ENCODE measurements around the gene KIF21B. TPM values are rescaled to one million over a fixed set of nuclear protein-coding genes. Genes with fewer than 3 reads are reported as not detected.

The KIF21B gene, protein sequence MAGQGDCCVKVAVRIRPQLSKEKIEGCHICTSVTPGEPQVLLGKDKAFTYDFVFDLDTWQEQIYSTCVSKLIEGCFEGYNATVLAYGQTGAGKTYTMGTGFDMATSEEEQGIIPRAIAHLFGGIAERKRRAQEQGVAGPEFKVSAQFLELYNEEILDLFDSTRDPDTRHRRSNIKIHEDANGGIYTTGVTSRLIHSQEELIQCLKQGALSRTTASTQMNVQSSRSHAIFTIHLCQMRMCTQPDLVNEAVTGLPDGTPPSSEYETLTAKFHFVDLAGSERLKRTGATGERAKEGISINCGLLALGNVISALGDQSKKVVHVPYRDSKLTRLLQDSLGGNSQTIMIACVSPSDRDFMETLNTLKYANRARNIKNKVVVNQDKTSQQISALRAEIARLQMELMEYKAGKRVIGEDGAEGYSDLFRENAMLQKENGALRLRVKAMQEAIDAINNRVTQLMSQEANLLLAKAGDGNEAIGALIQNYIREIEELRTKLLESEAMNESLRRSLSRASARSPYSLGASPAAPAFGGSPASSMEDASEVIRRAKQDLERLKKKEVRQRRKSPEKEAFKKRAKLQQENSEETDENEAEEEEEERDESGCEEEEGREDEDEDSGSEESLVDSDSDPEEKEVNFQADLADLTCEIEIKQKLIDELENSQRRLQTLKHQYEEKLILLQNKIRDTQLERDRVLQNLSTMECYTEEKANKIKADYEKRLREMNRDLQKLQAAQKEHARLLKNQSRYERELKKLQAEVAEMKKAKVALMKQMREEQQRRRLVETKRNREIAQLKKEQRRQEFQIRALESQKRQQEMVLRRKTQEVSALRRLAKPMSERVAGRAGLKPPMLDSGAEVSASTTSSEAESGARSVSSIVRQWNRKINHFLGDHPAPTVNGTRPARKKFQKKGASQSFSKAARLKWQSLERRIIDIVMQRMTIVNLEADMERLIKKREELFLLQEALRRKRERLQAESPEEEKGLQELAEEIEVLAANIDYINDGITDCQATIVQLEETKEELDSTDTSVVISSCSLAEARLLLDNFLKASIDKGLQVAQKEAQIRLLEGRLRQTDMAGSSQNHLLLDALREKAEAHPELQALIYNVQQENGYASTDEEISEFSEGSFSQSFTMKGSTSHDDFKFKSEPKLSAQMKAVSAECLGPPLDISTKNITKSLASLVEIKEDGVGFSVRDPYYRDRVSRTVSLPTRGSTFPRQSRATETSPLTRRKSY (N-terminal part only)
- total RNA-seq (2014; rRNA removed; shearing (Covaris generic)), result under 0.01 TPM in 1 of 2 replicates, not detected in the other
- polyA plus RNA-seq (2016; fragmentation: Nextera tagmentation; extraction: Ambion mirVana), result 0.03 and 0.04 TPM in 2 replicates

DNA sequence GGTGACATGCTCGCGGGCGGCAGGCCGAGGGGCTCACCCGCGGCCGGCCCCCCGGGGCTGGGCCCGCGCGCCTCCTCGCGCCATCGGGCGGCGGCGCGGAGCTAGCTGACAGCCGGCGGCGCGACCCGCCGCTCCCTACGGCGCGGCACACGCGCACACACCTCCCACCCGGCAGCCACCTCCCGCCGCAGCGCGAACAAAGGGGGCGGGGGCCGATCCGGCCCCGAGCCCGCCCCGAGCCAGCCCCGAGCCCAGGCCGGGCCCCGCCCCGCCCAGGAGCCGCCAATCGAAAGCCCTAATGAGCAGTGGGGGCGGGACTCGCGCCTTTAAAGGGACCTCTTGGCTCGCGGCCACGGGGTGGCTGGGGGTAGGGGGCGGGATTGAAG is at the start of gene KIF21B:
KIF21B (minus strand) TSS at position 198 of the 386 bp plus-strand sequence. CDS start 331 bp downstream, outside the sequence.
- H3F3A ChIP-seq (ENCODE audit: insufficient read depth), result no peaks in the 10 kb centered on the region
- peaks cover 4% of the 10 kb centered on the region; the same call in 1 of the 2 replicates for H3K27me3 ChIP-seq (replicated peaks; ENCODE audit: insufficient read depth)
- DNase-seq, result peak; percentile 66
- peak within 1 kb of the TSS; percentile 58; the same call in 1 of the 2 replicates for H2AFZ ChIP-seq
- WGBS, 2 experiments (ENCODE audit: low coverage in 1 of 2, low lambda C conversion rate in 2 of 2, missing lambda C conversion rate in 2 of 2), result 0 to 3% methylated on average over 4 to 26 of the region's 53 CpGs
- no peak within 1 kb of the TSS for H3K4me2 ChIP-seq (ENCODE audit: unreplicated experiment)
- H3K9me2 ChIP-seq (ENCODE audit: insufficient read depth), result no peaks in the 10 kb centered on the region
- no peak for TF ChIP-seq EZH2 (IDR thresholded peaks at IDR 0.05; ENCODE audit: insufficient read depth, poor library complexity, severe bottlenecking)
- TF ChIP-seq EZH2phosphoT487 (IDR thresholded peaks at IDR 0.05; ENCODE audit: insufficient read depth, low read depth), result no peak
- no peaks in the 10 kb centered on the region for H3K79me2 ChIP-seq (ENCODE audit: insufficient read depth)
- no peaks in the 10 kb centered on the region for H3K9me3 ChIP-seq (ENCODE audit: low read depth)
- no peaks in the 10 kb centered on the region for H4K20me1 ChIP-seq (ENCODE audit: insufficient read depth)
- no peak within 1 kb of the TSS for H3K27ac ChIP-seq
- in situ Hi-C loops (cut with MboI), result no loop called here
- peaks cover 5% of the 10 kb centered on the region; the same call in 1 of the 2 replicates for H3K4me1 ChIP-seq (ENCODE audit: insufficient read depth)
- no peaks in the 10 kb centered on the region for H3K36me3 ChIP-seq (ENCODE audit: low read depth)
- H3K9ac ChIP-seq, result no peak within 1 kb of the TSS
- peak within 1 kb of the TSS; percentile 66 for H3K4me3 ChIP-seq

- Histone ChIP-seq H3K4me2 (ENCODE audit: unreplicated experiment) (no peak overlapping the region), H3F3A (ENCODE audit: insufficient read depth) (no peaks in the 10 kb centered on the region), H3K79me2 (ENCODE audit: insufficient read depth) (no peaks in the 10 kb centered on the region), H4K20me1 (ENCODE audit: insufficient read depth) (no peaks in the 10 kb centered on the region), H3K9ac (no peak overlapping the region), H3K9me2 (ENCODE audit: insufficient read depth) (no peaks in the 10 kb centered on the region), H3K9me3 (ENCODE audit: low read depth) (no peaks in the 10 kb centered on the region), H3K4me3 (no peak overlapping the region), H3K27me3 (replicated peaks; ENCODE audit: insufficient read depth) (peaks cover 52% of the 10 kb centered on the region; the same call in 1 of the 2 replicates), H2AFZ (no peak overlapping the region), H3K4me1 (ENCODE audit: insufficient read depth) (no peaks in the 10 kb centered on the region), H3K36me3 (ENCODE audit: low read depth) (no peaks in the 10 kb centered on the region), H3K27ac (no peak overlapping the region)
- WGBS, 2 experiments (ENCODE audit: low coverage in 1 of 2, low lambda C conversion rate in 2 of 2, missing lambda C conversion rate in 2 of 2), result 59 to 72% methylated on average over 6 of the region's 6 CpGs
- in situ Hi-C loops (cut with MboI), result no loop called here
- no peak for TF ChIP-seq EZH2 (IDR thresholded peaks at IDR 0.05; ENCODE audit: insufficient read depth, poor library complexity, severe bottlenecking)
- no peak for TF ChIP-seq EZH2phosphoT487 (IDR thresholded peaks at IDR 0.05; ENCODE audit: insufficient read depth, low read depth)
- DNase-seq, result no peak
Observed at GRCh38 chr1:201072922-201073321, 49.4 kb upstream of the KIF21B start.

DNA sequence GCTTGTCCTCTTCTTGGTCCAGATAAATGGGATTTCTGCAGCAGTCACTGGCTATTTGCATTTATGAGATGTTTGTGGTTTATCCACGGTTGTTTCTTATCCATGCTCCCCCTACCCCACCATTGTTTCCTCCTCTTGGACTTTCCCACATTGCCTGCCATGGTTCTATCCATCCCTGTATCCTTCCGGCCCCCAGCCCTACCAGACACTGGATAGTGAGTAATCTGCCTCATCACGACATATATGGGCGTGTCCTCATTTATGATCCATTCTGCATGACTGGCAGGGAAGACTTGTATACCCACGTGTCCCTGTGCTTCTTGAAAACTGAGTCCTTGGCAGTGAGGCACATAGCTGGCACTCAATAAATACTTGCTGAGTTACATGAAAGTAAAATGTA is 48.6 kb upstream of the KIF21B start:
- Histone ChIP-seq H3K27me3 (replicated peaks; ENCODE audit: insufficient read depth) (peaks cover 55% of the 10 kb centered on the region; the same call in 1 of the 2 replicates), H3K4me3 (no peak overlapping the region), H3K9ac (no peak overlapping the region), H3K4me2 (ENCODE audit: unreplicated experiment) (no peak overlapping the region), H2AFZ (no peak overlapping the region), H3K9me3 (ENCODE audit: low read depth) (no peaks in the 10 kb centered on the region), H3K36me3 (ENCODE audit: low read depth) (no peaks in the 10 kb centered on the region), H3K9me2 (ENCODE audit: insufficient read depth) (no peaks in the 10 kb centered on the region), H4K20me1 (ENCODE audit: insufficient read depth) (no peaks in the 10 kb centered on the region), H3K27ac (no peak overlapping the region), H3K4me1 (ENCODE audit: insufficient read depth) (no peaks in the 10 kb centered on the region), H3F3A (ENCODE audit: insufficient read depth) (no peaks in the 10 kb centered on the region), H3K79me2 (ENCODE audit: insufficient read depth) (no peaks in the 10 kb centered on the region)
- DNase-seq, result peak; percentile 48
- no peak for TF ChIP-seq EZH2 (IDR thresholded peaks at IDR 0.05; ENCODE audit: insufficient read depth, poor library complexity, severe bottlenecking)
- TF ChIP-seq EZH2phosphoT487 (IDR thresholded peaks at IDR 0.05; ENCODE audit: insufficient read depth, low read depth), result no peak
- in situ Hi-C loops (cut with MboI), result no loop called here
- WGBS, 2 experiments (ENCODE audit: low coverage in 1 of 2, low lambda C conversion rate in 2 of 2, missing lambda C conversion rate in 2 of 2), result 36% methylated on average over 5 of the region's 5 CpGs

DNA sequence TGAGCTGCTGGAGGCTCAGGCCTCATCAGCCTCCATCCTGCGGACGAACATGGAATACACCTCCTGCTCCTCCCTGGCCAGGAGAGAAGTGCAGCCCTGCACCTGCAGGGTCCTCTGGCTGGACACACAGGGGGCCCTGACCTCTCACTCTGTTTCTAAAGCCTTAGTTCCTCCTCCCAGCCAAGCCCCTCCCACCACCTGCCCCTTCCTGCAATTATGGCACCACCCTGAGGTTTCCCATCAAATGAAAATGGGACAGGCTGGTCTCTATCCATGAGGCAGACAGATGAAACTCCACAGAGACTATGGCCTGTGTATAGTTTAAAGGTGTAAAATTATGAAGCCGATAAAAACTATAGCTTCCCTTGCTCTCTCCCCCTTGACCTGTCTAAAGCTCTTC is 46.1 kb upstream of the KIF21B start:
- Histone ChIP-seq H3K27me3 (replicated peaks; ENCODE audit: insufficient read depth) (peaks cover 65% of the 10 kb centered on the region), H3K9ac (no peak overlapping the region)
- 50 to 69% methylated on average over 3 of the region's 3 CpGs for WGBS, 2 experiments (ENCODE audit: low coverage in 1 of 2, low lambda C conversion rate in 2 of 2, missing lambda C conversion rate in 2 of 2)

More for the DNA sequence above, 46.1 kb upstream of the KIF21B start:
- H3K9me3 ChIP-seq (ENCODE audit: low read depth), result no peaks in the 10 kb centered on the region
- no peaks in the 10 kb centered on the region for H3K36me3 ChIP-seq (ENCODE audit: low read depth)
- in situ Hi-C loops (cut with MboI), result no loop called here
- H3K27ac ChIP-seq, result no peak overlapping the region
- no peaks in the 10 kb centered on the region for H3K9me2 ChIP-seq (ENCODE audit: insufficient read depth)
- TF ChIP-seq EZH2phosphoT487 (IDR thresholded peaks at IDR 0.05; ENCODE audit: insufficient read depth, low read depth) (no peak), EZH2 (IDR thresholded peaks at IDR 0.05; ENCODE audit: insufficient read depth, poor library complexity, severe bottlenecking) (no peak)
- no peak overlapping the region for H2AFZ ChIP-seq
- no peaks in the 10 kb centered on the region for H3K4me1 ChIP-seq (ENCODE audit: insufficient read depth)
- H3F3A ChIP-seq (ENCODE audit: insufficient read depth), result no peaks in the 10 kb centered on the region
- DNase-seq, result no peak
- H4K20me1 ChIP-seq (ENCODE audit: insufficient read depth), result no peaks in the 10 kb centered on the region
- no peaks in the 10 kb centered on the region for H3K79me2 ChIP-seq (ENCODE audit: insufficient read depth)
- H3K4me2 ChIP-seq (ENCODE audit: unreplicated experiment), result no peak overlapping the region
- H3K4me3 ChIP-seq, result no peak overlapping the region

Data from GM23248 (cell line).